ENCODE measurements around the gene RAB33B.

Gene RAB33B

DNA sequence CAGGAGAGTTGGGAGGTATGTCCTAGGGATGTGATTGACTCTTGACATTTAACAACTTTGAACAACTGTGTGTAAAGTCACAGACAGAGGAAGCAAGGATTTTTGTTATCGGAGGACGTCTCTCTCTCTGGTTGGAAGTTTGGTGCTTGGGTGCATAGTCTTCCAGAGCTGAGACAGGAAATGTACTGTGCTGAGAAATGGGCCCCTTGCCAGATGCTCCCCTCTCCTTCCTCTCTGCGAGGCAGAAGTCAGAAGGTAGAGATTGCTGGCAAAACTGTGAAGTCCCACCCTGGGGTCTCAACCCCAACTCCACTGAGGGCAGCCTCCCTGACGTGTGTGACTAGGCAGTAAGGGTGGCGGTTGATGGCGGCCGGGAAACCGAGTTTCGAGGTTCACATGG, 52.9 kb downstream of the RAB33B start:
- DNase-seq (ENCODE audit: low read depth in 2 of 2) = no peak

GRCh38 chr4:139508581-139509237, 54.8 kb downstream of the RAB33B start:
- no peak for DNase-seq (ENCODE audit: low read depth in 2 of 2)

DNA sequence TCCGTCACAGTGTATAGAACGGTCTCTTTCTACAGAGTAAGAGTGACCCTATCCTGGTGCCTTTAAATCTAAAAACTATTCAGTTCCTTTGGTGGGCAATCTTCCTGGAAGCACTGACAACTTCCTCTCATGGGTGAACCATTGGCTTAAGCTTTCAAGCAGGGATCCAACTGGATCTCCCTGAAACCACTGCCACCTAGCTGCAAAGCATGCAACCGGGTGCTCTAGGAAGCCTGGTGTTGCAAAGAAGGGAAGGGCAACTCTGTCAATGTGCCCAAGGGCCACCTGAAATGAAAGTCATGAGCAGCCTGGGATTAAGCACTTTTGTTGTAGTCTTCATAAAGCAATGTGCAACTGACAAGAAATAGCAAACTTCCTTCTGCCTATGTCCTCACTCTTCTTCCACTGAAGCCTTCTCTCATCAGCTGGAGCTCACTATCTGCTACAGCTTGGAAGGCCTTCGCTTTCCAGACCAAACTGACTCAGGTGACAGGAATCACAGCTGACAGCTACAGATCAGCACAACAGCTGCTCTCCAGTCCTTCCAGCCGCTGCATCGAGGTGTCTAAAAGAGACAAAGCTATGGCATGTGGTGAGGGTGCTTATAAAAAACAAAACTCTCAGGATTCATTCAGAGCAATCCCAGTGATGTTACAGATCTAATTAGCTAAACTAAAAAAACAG, 55.9 kb downstream of the RAB33B start:
- no peak for DNase-seq (ENCODE audit: low read depth in 2 of 2)

- no peak for DNase-seq (ENCODE audit: low read depth in 2 of 2)
Measured at GRCh38 chr4:139511320-139511719, 57.4 kb downstream of the RAB33B start.

DNA sequence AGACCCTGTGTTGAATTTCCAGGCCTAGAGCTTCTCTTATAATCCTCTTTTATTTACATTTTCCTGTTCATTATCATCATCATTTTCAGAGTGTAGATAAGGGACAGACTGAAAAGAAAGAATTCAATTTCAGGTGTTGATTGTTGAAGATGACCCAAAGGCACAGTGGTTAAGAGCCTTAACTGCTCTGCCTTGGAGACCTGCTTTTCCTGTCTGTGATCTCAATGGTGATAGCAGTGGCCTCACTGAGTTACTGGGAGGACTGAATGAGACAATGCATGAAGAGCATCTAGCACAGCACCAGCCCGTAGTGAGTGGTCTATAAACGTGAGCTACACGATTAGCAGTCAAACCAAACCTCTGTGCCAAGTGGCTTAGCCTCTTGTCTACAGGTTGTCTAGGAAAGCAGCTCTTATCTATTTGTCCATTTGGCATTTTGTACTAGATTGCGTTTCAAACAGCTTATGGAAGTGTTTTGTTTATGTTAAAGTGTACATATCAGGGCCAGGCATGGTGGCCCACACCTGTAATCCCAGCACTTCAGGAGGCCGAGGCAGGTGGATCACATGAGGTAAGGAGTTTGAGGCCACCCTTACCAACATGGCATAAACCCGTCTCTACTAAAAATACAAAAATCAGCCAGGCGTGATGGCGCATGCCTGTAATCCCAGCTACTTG, 60.6 kb downstream of the RAB33B start:
- no peak for DNase-seq (ENCODE audit: low read depth in 2 of 2)

- DNase-seq (ENCODE audit: low read depth in 2 of 2) = no peak
Measured at GRCh38 chr4:139515531-139515958, 61.6 kb downstream of the RAB33B start.

- no peak for DNase-seq (ENCODE audit: low read depth in 2 of 2)
Measured at GRCh38 chr4:139521754-139522401, 68.0 kb downstream of the RAB33B start.

GRCh38 chr4:139522457-139522856, 68.5 kb downstream of the RAB33B start:
- DNase-seq (ENCODE audit: low read depth in 2 of 2) = no peak

DNA sequence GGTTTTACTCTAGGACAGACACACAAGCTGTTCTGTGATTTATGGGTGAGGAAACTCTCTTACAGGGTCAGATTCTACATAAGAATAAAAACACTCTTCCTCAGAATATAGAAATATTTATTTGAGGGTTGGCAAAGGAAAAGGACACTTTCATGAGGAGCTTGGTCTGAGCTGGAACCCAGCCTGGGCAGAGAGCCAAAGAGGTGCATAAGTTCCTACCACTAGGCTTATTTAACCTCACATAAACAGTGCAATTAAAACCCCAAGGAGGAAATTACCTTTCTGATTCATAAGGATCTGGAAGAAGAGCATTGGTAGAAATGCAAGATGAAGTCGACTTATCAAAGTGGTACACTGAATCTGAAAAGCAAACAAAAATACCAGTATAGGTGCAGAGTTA, 69.2 kb downstream of the RAB33B start:
- no peak for DNase-seq (ENCODE audit: low read depth in 2 of 2)

- DNase-seq (ENCODE audit: low read depth in 2 of 2) = no peak
Measured at GRCh38 chr4:139524062-139524631, 70.2 kb downstream of the RAB33B start.

DNA sequence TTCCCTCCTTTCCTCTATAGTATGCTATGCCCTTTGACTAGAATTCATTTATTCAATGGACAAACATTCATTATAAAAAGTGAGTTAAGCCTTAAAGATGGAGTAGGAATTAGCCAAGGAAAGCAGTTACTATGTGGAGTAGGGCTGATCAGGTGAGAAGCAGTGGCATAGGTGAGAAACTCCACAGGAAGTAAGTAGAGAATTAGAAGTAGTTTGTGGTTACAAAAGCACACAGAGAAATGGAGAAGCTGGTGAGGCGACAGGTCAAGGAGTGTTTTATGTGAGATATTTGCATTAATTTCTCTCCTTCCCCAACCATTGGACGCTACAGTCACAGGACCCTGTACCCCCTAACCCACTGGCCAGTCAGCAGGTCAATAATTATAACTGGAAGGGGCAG, 71.5 kb downstream of the RAB33B start:
- no peak for DNase-seq (ENCODE audit: low read depth in 2 of 2)
